Psoas muscle (tissue), 8 donors: Measurements from ENCODE around the gene CFAP20. TPM values are rescaled to one million over a fixed set of nuclear protein-coding genes. Genes with fewer than 3 reads are reported as not detected.

Source experiments
- ATAC-seq, 4 donors: fragments of 200-7000 bp; cut with Tn5 transposase; one replicate each; pipeline ENCODE4 v1.9.1; 2020; ENCODE audit warnings: moderate library complexity in 3 of 4, mild to moderate bottlenecking in 2 of 4
- DNase-seq, 2 donors: peaks; one replicate each; pipeline ENCODE4 v3.0.0-alpha.2; 2020
- H3K27ac ChIP-seq: fragments of 200-600 bp; one replicate; pipeline ENCODE4 v1.8.0; 2022
- H3K27me3 ChIP-seq, 3 donors: fragments of 200-600 bp in 1 of 3; one replicate each; pipeline versions ENCODE4 v1.6.1 to v1.8.0; 2013 to 2022; ENCODE audit warnings: low read length in 2 of 3, mild to moderate bottlenecking in 2 of 3, moderate library complexity in 1 of 3; ENCODE audit not compliant: insufficient read depth in 3 of 3
- H3K36me3 ChIP-seq, 2 donors: fragments of 200-600 bp in 1 of 2; one replicate each; pipeline versions ENCODE4 v1.6.1 to v1.8.0; 2013 to 2022; ENCODE audit warnings: low read depth in 1 of 2, mild to moderate bottlenecking in 1 of 2, moderate library complexity in 1 of 2; ENCODE audit not compliant: insufficient read depth in 1 of 2
- H3K4me1 ChIP-seq: fragments of 200-600 bp; one replicate; pipeline ENCODE4 v1.8.0; 2022
- H3K4me3 ChIP-seq: fragments of 200-600 bp; one replicate; pipeline ENCODE4 v1.8.0; 2022; ENCODE audit warnings: mild to moderate bottlenecking
- H3K9me3 ChIP-seq: fragments of 200-600 bp; one replicate; pipeline ENCODE4 v1.8.0; 2022
- CTCF ChIP-seq: fragments of 200-600 bp; IDR thresholded peaks from one replicate; pipeline ENCODE4 v1.8.0; 2022; ENCODE audit warnings: antibody characterized with exemption
- WGBS, 3 donors: extraction: QIAGEN DNeasy Blood & Tissue Kit; methylation state at CpG; one replicate each; pipeline versions ENCODE4 v1.1.6 to v1.1.7; 2013; 5-methylcytosine and 5-hydroxymethylcytosine counted together
- intact Hi-C, 2 donors: fragments of 100-400 bp; cut with DNase I; formaldehyde crosslinking; loops; one replicate each; pipeline versions ENCODE4 v1.11.0 to v1.14.2; 2022
- polyA plus RNA-seq, 3 donors: library from polyadenylated mRNA; stranded (reverse); fragments of 200-250 nt; gene quantifications; one replicate each; pipeline ENCODE4 v1.2.3, GENCODE V29; 2013
- total RNA-seq, 4 donors: library from RNA; stranded (reverse); fragmentation: NEBNext Ultra II Directional in 2 of 4; extraction: Animal tissue kit (Norgen Biotek cat#: 25700) in 2 of 4; gene quantifications; one replicate each; pipeline versions ENCODE4 v1.2.1 to v1.2.4, GENCODE V29; 2021 to 2023
- donor health status: healthy with polysubstance abuse.
- donor health status: DM: no; HTN: no; CAD: no; lungs with moderate emphysema.
- donor health status: Bipolar disorder and iron deficiency.
- donor health status: healthy.
- donor health status: DM: yes; HTN: yes; CAD: no.
- donor health status: DM: no; HTN: no; CAD: no.
- donor health status: DM: no; HTN: no; CAD: no.
- donor health status: DM: yes; HTN: yes; CAD: no.

CFAP20 gene
- total and polyA plus RNA-seq, 7 donors = 5.6 to 22.0 (median 9.4) TPM

- DNase-seq = no peak
- Histone ChIP-seq H3K9me3 (no peaks in the 10 kb centered on the region), H3K27me3 (no peaks in the 10 kb centered on the region), H3K4me3 (no peak overlapping the region), H3K36me3 (peaks cover 0 to 28% of the 10 kb centered on the region in 2 donors), H3K4me1 (peaks cover 20% of the 10 kb centered on the region), H3K27ac (no peak overlapping the region)
- TF ChIP-seq CTCF = no peak
- 36 to 51% (median 40%) methylated on average over 5 of the region's 5 CpGs for WGBS, 3 donors
- intact Hi-C loops = no loop called here
- peak in 2 of 4 donors; percentile 44 to 70 for ATAC-seq
Observed at GRCh38 chr16:58118801-58119508, 10.2 kb downstream of the CFAP20 start.

GRCh38 chr16:58116529-58116928, 12.7 kb downstream of the CFAP20 start:
- intact Hi-C loops = no loop called here
- no peak overlapping the region for H3K27ac ChIP-seq
- no peaks in the 10 kb centered on the region for H3K9me3 ChIP-seq
- WGBS, 3 donors = 88 to 97% (median 97%) methylated on average over 6 of the region's 6 CpGs
- H3K36me3 ChIP-seq = peaks cover 0 to 44% of the 10 kb centered on the region in 2 donors
- H3K27me3 ChIP-seq = no peaks in the 10 kb centered on the region
- ATAC-seq (no peak), DNase-seq (no peak)
- no peak for TF ChIP-seq CTCF
- peaks cover 15% of the 10 kb centered on the region for H3K4me1 ChIP-seq
- no peak overlapping the region for H3K4me3 ChIP-seq

- no peak for ATAC-seq
- Histone ChIP-seq H3K36me3 (peaks cover 0 to 44% of the 10 kb centered on the region in 2 donors), H3K4me3 (no peak overlapping the region), H3K27ac (no peak overlapping the region), H3K4me1 (peaks cover 10% of the 10 kb centered on the region), H3K27me3 (no peaks in the 10 kb centered on the region), H3K9me3 (no peaks in the 10 kb centered on the region)
- intact Hi-C loops = no loop called here
- no peak for TF ChIP-seq CTCF
- DNase-seq = no peak
- WGBS, 3 donors = 56 to 71% (median 64%) methylated on average over 6 of the region's 6 CpGs
Observed at GRCh38 chr16:58116081-58116480, 13.1 kb downstream of the CFAP20 start.

GRCh38 chr16:58114827-58115825, 14.1 kb downstream of the CFAP20 start:
- Histone ChIP-seq H3K9me3 (no peaks in the 10 kb centered on the region), H3K4me3 (no peak overlapping the region), H3K27ac (peak overlapping the region; percentile 31), H3K4me1 (peaks cover 10% of the 10 kb centered on the region), H3K27me3 (no peaks in the 10 kb centered on the region), H3K36me3 (peaks cover 0 to 44% of the 10 kb centered on the region in 2 donors)
- ATAC-seq = no peak
- DNase-seq = no peak
- TF ChIP-seq CTCF = no peak
- 72 to 84% (median 78%) methylated on average over 23 of the region's 23 CpGs for WGBS, 3 donors
- intact Hi-C loops = no loop called here
